Omental fat pad (tissue), 4 donors: ENCODE results near the gene ASPRV1. TPM values are rescaled to one million over a fixed set of nuclear protein-coding genes. Genes with fewer than 3 reads are reported as not detected.
"Not testable (repeated sequence)": the region's sequence is repeated elsewhere in the genome, so short reads cannot be mapped to it uniquely, and the experiment has no call there.

Source experiments
- ATAC-seq: fragments of 150-250 bp; one replicate; pipeline ENCODE4 v1.9.1; 2016; ENCODE audit warnings: mild to moderate bottlenecking, moderate library complexity; ENCODE audit not compliant: low FRiP score
- DNase-seq: peaks from one replicate; pipeline ENCODE4 v3.0.0-alpha.2; 2019; ENCODE audit warnings: low spot score
- CTCF ChIP-seq, 3 donors: fragments of 450-650 bp; IDR thresholded peaks; one replicate each; pipeline ENCODE4 v1.5.1; 2016 to 2017; ENCODE audit warnings: antibody characterized with exemption in 3 of 3, mild to moderate bottlenecking in 3 of 3, moderate library complexity in 2 of 3
- total RNA-seq, 4 donors: library from RNA; depleted of rRNA; stranded (reverse); fragments of >200 nt; gene quantifications; one replicate each; pipeline ENCODE4 v1.1.0, GENCODE V29; 2016

Gene ASPRV1
- total RNA-seq, 4 donors from 2014 or later = 0.94 to 5.2 (median 1.4) TPM

GRCh38 chr2:70005752-70006446 lies 44.5 kb upstream of the ASPRV1 start:
- ATAC-seq (no peak), DNase-seq (no peak)
- no peak for TF ChIP-seq CTCF (IDR thresholded peaks at IDR 0.05)

GRCh38 chr2:70005216-70005615 lies 43.8 kb upstream of the ASPRV1 start:
- no peak for TF ChIP-seq CTCF (IDR thresholded peaks at IDR 0.05)
- DNase-seq = no peak
- no peak for ATAC-seq

DNA sequence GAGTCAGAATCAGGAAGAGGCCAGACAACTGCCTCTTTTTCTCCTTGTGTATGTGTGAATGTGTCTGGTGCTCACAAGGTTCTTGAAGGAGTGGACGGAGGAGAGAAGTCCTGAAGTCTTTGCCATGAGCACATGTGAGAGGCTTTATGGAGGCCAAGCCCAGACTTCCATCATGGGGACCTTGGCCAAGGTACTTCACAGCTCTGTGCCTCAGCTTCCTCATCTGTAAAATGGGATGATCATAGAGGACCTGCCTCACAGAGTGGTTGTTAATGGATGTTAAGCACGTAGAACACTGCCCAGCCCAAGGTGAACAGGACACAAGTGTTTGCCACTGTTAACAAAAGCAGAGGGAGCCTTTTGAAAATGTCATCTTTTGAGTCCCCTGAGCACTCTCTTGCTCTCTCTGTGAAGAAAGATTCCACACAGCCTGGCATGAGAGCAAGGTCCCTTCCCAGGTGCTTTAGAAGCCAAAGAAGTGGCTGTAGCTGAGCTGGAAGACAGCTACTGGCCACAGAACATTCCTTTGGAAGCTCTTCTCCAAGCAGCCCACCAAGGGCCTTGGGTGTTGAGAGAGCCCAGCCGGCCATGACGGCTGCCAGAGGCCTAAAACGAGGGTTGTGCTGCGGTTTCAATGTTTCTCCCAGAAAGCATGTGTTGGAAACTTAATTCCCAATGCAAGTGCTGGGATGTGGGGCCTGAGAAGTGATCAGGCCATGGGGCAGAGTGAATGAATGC lies 41.8 kb upstream of the ASPRV1 start:
- DNase-seq = no peak
- TF ChIP-seq CTCF (IDR thresholded peaks at IDR 0.05) = no peak
- no peak for ATAC-seq

- no peak for DNase-seq
These were observed 40.9 kb upstream of the ASPRV1 start for GRCh38 chr2:70002241-70002899.

GRCh38 chr2:70000529-70000928 lies 39.1 kb upstream of the ASPRV1 start:
- DNase-seq = not testable (repeated sequence)

More at GRCh38 chr2:70002241-70002899, 40.9 kb upstream of the ASPRV1 start:
- no peak for TF ChIP-seq CTCF (IDR thresholded peaks at IDR 0.05)
- ATAC-seq = no peak

GRCh38 chr2:69998761-69999160 lies 37.3 kb upstream of the ASPRV1 start:
- no peak for ATAC-seq
- TF ChIP-seq CTCF (IDR thresholded peaks at IDR 0.05) = no peak
- DNase-seq = no peak

More at GRCh38 chr2:70000529-70000928, 39.1 kb upstream of the ASPRV1 start:
- ATAC-seq = not testable (repeated sequence)

DNA sequence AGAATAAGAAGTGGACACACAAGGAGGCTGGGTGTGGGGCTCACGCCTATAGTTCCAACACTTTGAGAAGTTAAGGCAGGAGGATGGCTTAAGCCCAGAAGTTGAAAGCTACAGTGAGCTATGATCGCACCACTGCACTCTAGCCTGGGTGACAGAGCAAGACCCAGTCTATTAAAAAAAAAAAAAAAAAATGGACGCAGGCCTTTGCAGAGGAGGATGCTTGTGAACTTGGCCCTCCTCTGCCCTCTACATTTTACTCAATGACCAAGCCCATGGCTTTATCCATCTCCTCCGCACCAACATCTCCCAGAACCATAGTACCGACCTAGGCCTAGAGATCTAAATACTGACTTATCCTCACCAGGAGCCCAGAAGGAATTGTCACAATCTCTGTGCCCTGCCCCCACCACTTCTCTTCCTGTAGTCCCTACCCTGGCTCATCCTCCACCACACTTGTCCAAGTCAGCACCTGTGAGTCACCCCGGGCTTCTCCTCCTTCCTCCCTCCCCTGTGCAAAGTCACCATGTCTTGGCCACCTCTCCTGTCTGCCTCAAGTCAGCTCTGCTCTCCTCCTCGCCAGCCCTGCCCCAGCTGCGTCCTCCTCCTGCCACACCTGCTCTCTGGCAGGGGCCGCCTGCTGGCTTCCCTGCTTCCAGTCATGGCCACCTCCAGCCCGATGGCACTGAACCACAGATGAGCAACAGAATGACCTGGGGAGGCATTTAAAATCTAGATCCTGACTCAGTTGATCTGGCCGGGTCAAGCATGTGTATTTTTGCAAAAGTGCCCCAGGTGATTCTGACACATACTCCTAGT lies 35.8 kb upstream of the ASPRV1 start:
- ATAC-seq (no peak), DNase-seq (no peak)

More for the DNA sequence above, 35.8 kb upstream of the ASPRV1 start:
- no peak for TF ChIP-seq CTCF (IDR thresholded peaks at IDR 0.05)
